ENCODE measurements around the gene XXYLT1.

GRCh38 chr3:195263925-195264600 lies 6.9 kb downstream of the XXYLT1 start:
- TF ChIP-seq SP2 (tag by site-specific recombination; IDR thresholded peaks at IDR 0.05) (no peak), CTCF (tag by site-specific recombination; IDR thresholded peaks at IDR 0.05) (no peak), PBX3 (CRISPR knock-in tag; IDR thresholded peaks at IDR 0.05) (no peak), ZNF776 (tag by site-specific recombination; IDR thresholded peaks at IDR 0.05; ENCODE audit: borderline replicate concordance) (no peak), PATZ1 (tag by site-specific recombination; IDR thresholded peaks at IDR 0.05) (no peak), SP7 (tag by site-specific recombination; IDR thresholded peaks at IDR 0.05) (no peak)

Measured in HEK293 (cell line).